HEK293 (cell line): Measurements from ENCODE around the gene PSMC1.
A peak's percentile ranks its signal among the peaks of the same experiment; 100 is the strongest.

Experiments used
- CTCF ChIA-PET: fragments of 350-600 bp; formaldehyde crosslinking; extraction: SDS; loops from one replicate; lab custom pipeline; 2021; ENCODE audit warnings: antibody characterized with exemption; lab: Yijun Ruan, JAX
- POLR2A ChIA-PET: fragments of 300-600 bp; formaldehyde crosslinking; extraction: SDS; loops from one replicate; lab custom pipeline; 2020; ENCODE audit warnings: antibody characterized with exemption, inconsistent platforms; lab: Yijun Ruan, JAX
- H3K27ac ChIP-seq: fragments of 200-500 bp; sonication (Bioruptor generic); 2 replicates; pipeline ENCODE4 v1.5.1; 2014; ENCODE audit warnings: low read depth, low read length, control low read depth, inconsistent platforms; ENCODE audit errors: extremely low read depth
- H3K36me3 ChIP-seq, 2 experiments: fragments of 200-500 bp in 1 of 2; sonication (Bioruptor generic) in 1 of 2; 1 replicate in 1 of 2; 2 replicates in 1 of 2; pipeline ENCODE4 v1.5.1; 2014 to 2017; ENCODE audit warnings: inconsistent platforms in 2 of 2, low read length in 2 of 2; ENCODE audit not compliant: control insufficient read depth in 2 of 2, insufficient read depth in 1 of 2
- H3K4me1 ChIP-seq: fragments of 200-500 bp; sonication (Bioruptor generic); 2 replicates; pipeline ENCODE4 v1.5.1; 2014; ENCODE audit warnings: mild to moderate bottlenecking, low read length, inconsistent platforms; ENCODE audit not compliant: control insufficient read depth, insufficient read depth
- H3K4me3 ChIP-seq: 2 replicates; pipeline ENCODE4 v1.5.1; 2011; ENCODE audit warnings: low read depth, mild to moderate bottlenecking, control low read depth, low read length, moderate library complexity
- H3K9me3 ChIP-seq: fragments of 200-500 bp; sonication (Bioruptor generic); 2 replicates; pipeline ENCODE4 v1.5.1; 2014; ENCODE audit warnings: low read depth, low read length, inconsistent platforms; ENCODE audit not compliant: control insufficient read depth, insufficient read depth
- FEZF1 ChIP-seq: fragments of 450-650 bp; formaldehyde crosslinking; IDR thresholded peaks from 2 replicates; pipeline ENCODE4 v1.5.1; 2016; ENCODE audit warnings: missing biosample characterization, missing genetic modification characterization
- KLF17 ChIP-seq: fragments of 450-650 bp; formaldehyde crosslinking; IDR thresholded peaks from 2 replicates; pipeline ENCODE4 v1.5.1; 2016; ENCODE audit warnings: missing biosample characterization, missing genetic modification characterization
- KLF9 ChIP-seq: fragments of 450-650 bp; formaldehyde crosslinking; IDR thresholded peaks from 2 replicates; pipeline ENCODE4 v1.5.1; 2016; ENCODE audit warnings: missing biosample characterization, missing genetic modification characterization, low read depth
- PRDM4 ChIP-seq: fragments of 450-650 bp; formaldehyde crosslinking; IDR thresholded peaks from 2 replicates; pipeline ENCODE4 v1.5.1; 2017; ENCODE audit warnings: missing biosample characterization, missing genetic modification characterization
- PRDM6 ChIP-seq: fragments of 450-650 bp; formaldehyde crosslinking; IDR thresholded peaks from 2 replicates; pipeline ENCODE4 v1.5.1; 2017; ENCODE audit warnings: missing biosample characterization, missing genetic modification characterization
- SCRT1 ChIP-seq: fragments of 450-650 bp; formaldehyde crosslinking; IDR thresholded peaks from 2 replicates; pipeline ENCODE4 v1.5.1; 2016; ENCODE audit warnings: missing biosample characterization, missing genetic modification characterization, borderline replicate concordance
- SETDB1 ChIP-seq: IDR thresholded peaks from one replicate; pipeline ENCODE4 v1.6.1; 2017; ENCODE audit warnings: mild to moderate bottlenecking, low read length, moderate library complexity, mixed read lengths; ENCODE audit not compliant: insufficient read length
- TRIM28 ChIP-seq: IDR thresholded peaks from 2 replicates; pipeline ENCODE4 v1.6.1; 2011; ENCODE audit warnings: low read length, control low read depth, borderline replicate concordance
- WT1 ChIP-seq: fragments of 450-650 bp; formaldehyde crosslinking; IDR thresholded peaks from 2 replicates; pipeline ENCODE4 v1.5.1; 2016; ENCODE audit warnings: missing biosample characterization, missing genetic modification characterization
- YY2 ChIP-seq: fragments of 450-650 bp; formaldehyde crosslinking; IDR thresholded peaks from 2 replicates; pipeline ENCODE4 v1.5.1; 2016; ENCODE audit warnings: missing biosample characterization, missing genetic modification characterization
- ZBTB1 ChIP-seq: fragments of 450-650 bp; formaldehyde crosslinking; IDR thresholded peaks from 2 replicates; pipeline ENCODE4 v1.5.1; 2016; ENCODE audit warnings: missing biosample characterization, missing genetic modification characterization
- ZNF121 ChIP-seq: fragments of 450-650 bp; formaldehyde crosslinking; IDR thresholded peaks from 2 replicates; pipeline ENCODE4 v1.5.1; 2016; ENCODE audit warnings: missing biosample characterization, missing genetic modification characterization
- ZNF138 ChIP-seq: fragments of 450-650 bp; formaldehyde crosslinking; IDR thresholded peaks from 2 replicates; pipeline ENCODE4 v1.5.1; 2016; ENCODE audit warnings: missing biosample characterization, missing genetic modification characterization, borderline replicate concordance
- ZNF146 ChIP-seq: fragments of 450-650 bp; formaldehyde crosslinking; IDR thresholded peaks from 2 replicates; pipeline ENCODE4 v1.5.1; 2016; ENCODE audit warnings: missing biosample characterization, missing genetic modification characterization
- ZNF155 ChIP-seq: fragments of 450-650 bp; formaldehyde crosslinking; IDR thresholded peaks from 2 replicates; pipeline ENCODE4 v1.5.1; 2016; ENCODE audit warnings: missing biosample characterization, missing genetic modification characterization
- ZNF280D ChIP-seq: fragments of 450-650 bp; formaldehyde crosslinking; IDR thresholded peaks from 2 replicates; pipeline ENCODE4 v1.5.1; 2016; ENCODE audit warnings: missing biosample characterization, missing genetic modification characterization
- ZNF292 ChIP-seq: fragments of 450-650 bp; formaldehyde crosslinking; IDR thresholded peaks from 2 replicates; pipeline ENCODE4 v1.5.1; 2016; ENCODE audit warnings: low read depth, missing biosample characterization, missing genetic modification characterization, borderline replicate concordance
- ZNF394 ChIP-seq: fragments of 450-650 bp; formaldehyde crosslinking; IDR thresholded peaks from 2 replicates; pipeline ENCODE4 v1.5.1; 2016; ENCODE audit warnings: missing biosample characterization, missing genetic modification characterization, mild to moderate bottlenecking, moderate library complexity, borderline replicate concordance
- ZNF48 ChIP-seq: fragments of 450-650 bp; formaldehyde crosslinking; IDR thresholded peaks from 2 replicates; pipeline ENCODE4 v1.5.1; 2016; ENCODE audit warnings: missing biosample characterization, missing genetic modification characterization
- ZNF560 ChIP-seq: fragments of 450-650 bp; formaldehyde crosslinking; IDR thresholded peaks from 2 replicates; pipeline ENCODE4 v1.5.1; 2017; ENCODE audit warnings: missing biosample characterization, missing genetic modification characterization, borderline replicate concordance
- ZNF624 ChIP-seq: fragments of 450-650 bp; formaldehyde crosslinking; IDR thresholded peaks from 2 replicates; pipeline ENCODE4 v1.5.1; 2017; ENCODE audit warnings: missing biosample characterization, missing genetic modification characterization
- ZNF626 ChIP-seq: fragments of 450-650 bp; sonication (Bioruptor Pico); formaldehyde crosslinking; IDR thresholded peaks from 2 replicates; pipeline ENCODE4 v1.5.1; 2018; ENCODE audit warnings: missing biosample characterization, missing genetic modification characterization, inconsistent platforms
- ZSCAN5A ChIP-seq: fragments of 450-650 bp; formaldehyde crosslinking; IDR thresholded peaks from 2 replicates; pipeline ENCODE4 v1.5.1; 2016; ENCODE audit warnings: missing biosample characterization, missing genetic modification characterization

The PSMC1 gene

GRCh38 chr14:90239139-90239538, 17.2 kb upstream of the PSMC1 start:
- no peak overlapping the region for H3K4me3 ChIP-seq
- no peaks in the 10 kb centered on the region for H3K4me1 ChIP-seq
- no peaks in the 10 kb centered on the region for H3K9me3 ChIP-seq
- ChIA-PET POLR2A (no interaction called here), CTCF (interaction anchor here (3.3 kb wide), 1 partner anchor 266 kb away, joined by 9 read pairs; no protein-coding TSS in a partner anchor)
- no peaks in the 10 kb centered on the region for H3K36me3 ChIP-seq
- TF ChIP-seq WT1 (no peak), SETDB1 (peak; percentile 89), TRIM28 (peak; percentile 83; the same call in 1 of the 2 replicates), ZNF626 (tag by site-specific recombination) (peak; percentile 85; the same call in 1 of the 2 replicates)
- no peak overlapping the region for H3K27ac ChIP-seq

- ChIA-PET POLR2A (no interaction called here), CTCF (interaction anchor here (0.7 kb wide), 1 partner anchor 33 kb away, joined by 5 read pairs; no protein-coding TSS in a partner anchor)
- Histone ChIP-seq H3K36me3 (no peaks in the 10 kb centered on the region), H3K27ac (no peak overlapping the region), H3K4me1 (no peaks in the 10 kb centered on the region), H3K4me3 (no peak overlapping the region), H3K9me3 (no peaks in the 10 kb centered on the region)
- TF ChIP-seq ZNF292 (tag by site-specific recombination) (no peak), ZNF280D (tag by site-specific recombination) (no peak), KLF17 (tag by site-specific recombination) (no peak), PRDM4 (no peak), ZBTB1 (tag by site-specific recombination) (no peak)
These were observed 13.9 kb upstream of the PSMC1 start for GRCh38 chr14:90242444-90242843.

GRCh38 chr14:90246936-90247335, 9.4 kb upstream of the PSMC1 start:
- Histone ChIP-seq H3K27ac (no peak overlapping the region), H3K4me1 (no peaks in the 10 kb centered on the region), H3K36me3 (no peaks in the 10 kb centered on the region), H3K4me3 (no peak overlapping the region), H3K9me3 (no peaks in the 10 kb centered on the region)
- POLR2A ChIA-PET: interaction anchor here (1.1 kb wide), 1 partner anchor 9 kb away, joined by 3 read pairs; the partner anchor contains the start of gene PSMC1
- CTCF ChIA-PET: interaction anchor here (0.8 to 1.2 kb wide), 2 partner anchors 11 to 274 kb away, joined by 3 to 6 read pairs; no protein-coding TSS in a partner anchor
- TF ChIP-seq ZNF624 (tag by site-specific recombination): no peak
- no peak for TF ChIP-seq KLF9 (tag by site-specific recombination)
- TF ChIP-seq ZNF121 (tag by site-specific recombination): no peak
- TF ChIP-seq ZNF138 (tag by site-specific recombination): no peak
- no peak for TF ChIP-seq FEZF1
- no peak for TF ChIP-seq ZNF155 (tag by site-specific recombination)
- TF ChIP-seq ZNF560 (tag by site-specific recombination): no peak
- TF ChIP-seq ZNF394 (tag by site-specific recombination): no peak
- TF ChIP-seq ZNF146 (tag by site-specific recombination): no peak
- no peak for TF ChIP-seq SCRT1 (tag by site-specific recombination)
- no peak for TF ChIP-seq PRDM6 (tag by site-specific recombination)
- no peak for TF ChIP-seq YY2 (tag by site-specific recombination)
- no peak for TF ChIP-seq ZSCAN5A (tag by site-specific recombination)
- no peak for TF ChIP-seq ZNF48
